ENCODE results near the gene CENPN.

CENPN gene

GRCh38 chr16:81006813-81007695, at the start of gene CENPN, which contains the start of gene CMC2:
Gene CENPN (plus strand): TSS chr16:81007214. CDS start chr16:81011940, 4,726 bp downstream.
Gene CMC2 (minus strand): TSS chr16:81006885. CDS start chr16:80997394, 9,491 bp downstream.
- in situ Hi-C loops (cut with MboI; ENCODE audit: low sequenced_read_pairs): no loop called here

GRCh38 chr16:80958284-80958683, 48.7 kb upstream of the CENPN start:
- in situ Hi-C loops (cut with MboI; ENCODE audit: low sequenced_read_pairs): no loop called here

GRCh38 chr16:80962879-80963278, 44.1 kb upstream of the CENPN start:
- in situ Hi-C loops (cut with MboI; ENCODE audit: low sequenced_read_pairs): no loop called here

GRCh38 chr16:80964351-80964750, 42.7 kb upstream of the CENPN start:
- in situ Hi-C loops (cut with MboI; ENCODE audit: low sequenced_read_pairs): no loop called here

GRCh38 chr16:80966617-80967016, 40.4 kb upstream of the CENPN start:
- in situ Hi-C loops (cut with MboI; ENCODE audit: low sequenced_read_pairs): no loop called here

GRCh38 chr16:80968386-80969113, 38.5 kb upstream of the CENPN start:
- in situ Hi-C loops (cut with MboI; ENCODE audit: low sequenced_read_pairs): no loop called here

- in situ Hi-C loops (cut with MboI; ENCODE audit: low sequenced_read_pairs): no loop called here
Measured at GRCh38 chr16:80969114-80969484, 37.9 kb upstream of the CENPN start.

GRCh38 chr16:80971819-80972218, 35.2 kb upstream of the CENPN start:
- in situ Hi-C loops (cut with MboI; ENCODE audit: low sequenced_read_pairs): no loop called here

- in situ Hi-C loops (cut with MboI; ENCODE audit: low sequenced_read_pairs): no loop called here
Measured at GRCh38 chr16:80972611-80973010, 34.4 kb upstream of the CENPN start.

- in situ Hi-C loops (cut with MboI; ENCODE audit: low sequenced_read_pairs): no loop called here
Measured at GRCh38 chr16:80973991-80974390, 33.0 kb upstream of the CENPN start.

GRCh38 chr16:80974649-80975376, 32.2 kb upstream of the CENPN start:
- in situ Hi-C loops (cut with MboI; ENCODE audit: low sequenced_read_pairs): no loop called here

- in situ Hi-C loops (cut with MboI; ENCODE audit: low sequenced_read_pairs): no loop called here
Measured at GRCh38 chr16:80976946-80977345, 30.1 kb upstream of the CENPN start.

- in situ Hi-C loops (cut with MboI; ENCODE audit: low sequenced_read_pairs): no loop called here
Measured at GRCh38 chr16:80981103-80981502, 25.9 kb upstream of the CENPN start.

- in situ Hi-C loops (cut with MboI; ENCODE audit: low sequenced_read_pairs): no loop called here
Measured at GRCh38 chr16:80982646-80983045, 24.4 kb upstream of the CENPN start.

GRCh38 chr16:80984124-80984892, 22.7 kb upstream of the CENPN start:
- in situ Hi-C loops (cut with MboI; ENCODE audit: low sequenced_read_pairs): no loop called here

GRCh38 chr16:80985611-80986010, 21.4 kb upstream of the CENPN start:
- in situ Hi-C loops (cut with MboI; ENCODE audit: low sequenced_read_pairs): no loop called here

GRCh38 chr16:80986557-80986956, 20.5 kb upstream of the CENPN start:
- in situ Hi-C loops (cut with MboI; ENCODE audit: low sequenced_read_pairs): no loop called here

GRCh38 chr16:80988756-80989155, 18.3 kb upstream of the CENPN start:
- in situ Hi-C loops (cut with MboI; ENCODE audit: low sequenced_read_pairs): no loop called here

GRCh38 chr16:80989801-80990200, 17.2 kb upstream of the CENPN start:
- in situ Hi-C loops (cut with MboI; ENCODE audit: low sequenced_read_pairs): no loop called here

GRCh38 chr16:80990577-80990976, 16.4 kb upstream of the CENPN start:
- in situ Hi-C loops (cut with MboI; ENCODE audit: low sequenced_read_pairs): no loop called here

GRCh38 chr16:80990978-80991377, 16.0 kb upstream of the CENPN start:
- in situ Hi-C loops (cut with MboI; ENCODE audit: low sequenced_read_pairs): no loop called here
